Astrocyte of the cerebellum (primary cell): ENCODE results near the gene LY86.

Source experiments
- DNase-seq: peaks from one replicate; pipeline ENCODE4 v3.0.0-alpha.2; 2011; ENCODE audit warnings: low read depth
- H3K4me3 ChIP-seq: 2 replicates; pipeline ENCODE4 v1.5.1; 2011; ENCODE audit warnings: mild to moderate bottlenecking, low read depth, low read length, moderate library complexity
- in situ Hi-C: cut with HindIII; loops from 2 replicates; pipeline ENCODE4 v1.10.0; 2017; ENCODE audit warnings: low sequenced_read_pairs
- TF ChIP-seq, protein P1 (sequence below): IDR thresholded peaks from 2 replicates; pipeline ENCODE4 v1.5.1; 2012; ENCODE audit warnings: low read length, low read depth, moderate library complexity, mild to moderate bottlenecking; ENCODE audit errors: missing control alignments

Gene LY86

DNA sequence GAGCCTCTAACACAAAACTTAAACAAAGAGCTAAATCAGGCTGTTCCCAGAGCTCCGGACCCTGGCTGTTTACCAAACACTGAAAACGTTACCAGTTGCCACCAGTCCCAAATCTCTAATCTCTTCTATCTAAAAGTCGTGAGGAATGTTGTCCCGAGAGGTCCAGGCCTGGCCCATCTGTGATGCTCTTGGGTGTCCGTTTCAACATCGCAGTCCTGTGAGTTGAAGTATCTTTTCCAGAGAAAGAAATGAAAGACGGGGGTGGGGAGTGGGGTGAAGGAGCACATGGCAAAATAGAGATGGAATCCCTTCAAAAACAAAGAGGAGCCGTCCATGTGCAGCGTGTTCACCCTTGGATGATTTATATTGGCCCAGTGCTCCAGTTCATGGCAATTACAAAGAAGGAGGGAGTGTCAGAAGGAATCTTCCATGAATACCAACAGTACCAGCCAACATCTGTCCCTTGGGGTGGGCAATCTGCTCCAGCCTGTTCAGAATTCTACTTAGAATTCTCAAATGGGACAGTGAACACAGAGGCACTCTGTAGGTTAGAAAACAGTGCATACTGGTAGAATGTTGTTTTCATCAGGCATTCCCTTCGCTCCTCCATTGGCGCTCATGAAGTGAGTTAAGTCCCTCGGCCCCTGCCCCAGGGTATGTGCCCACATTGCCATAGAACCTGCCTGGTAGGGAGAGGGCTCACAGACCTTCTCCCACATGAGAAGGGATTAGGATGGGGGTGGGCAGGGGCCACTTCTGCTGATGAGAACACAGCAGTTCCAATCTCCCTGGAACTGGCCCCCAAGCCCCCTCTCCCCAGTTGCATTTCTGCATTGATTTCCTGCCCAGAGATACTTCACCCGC lies 112.1 kb downstream of the LY86 start:
- H3K4me3 ChIP-seq = no peak overlapping the region
- DNase-seq = no peak
- TF ChIP-seq, protein P1, sequence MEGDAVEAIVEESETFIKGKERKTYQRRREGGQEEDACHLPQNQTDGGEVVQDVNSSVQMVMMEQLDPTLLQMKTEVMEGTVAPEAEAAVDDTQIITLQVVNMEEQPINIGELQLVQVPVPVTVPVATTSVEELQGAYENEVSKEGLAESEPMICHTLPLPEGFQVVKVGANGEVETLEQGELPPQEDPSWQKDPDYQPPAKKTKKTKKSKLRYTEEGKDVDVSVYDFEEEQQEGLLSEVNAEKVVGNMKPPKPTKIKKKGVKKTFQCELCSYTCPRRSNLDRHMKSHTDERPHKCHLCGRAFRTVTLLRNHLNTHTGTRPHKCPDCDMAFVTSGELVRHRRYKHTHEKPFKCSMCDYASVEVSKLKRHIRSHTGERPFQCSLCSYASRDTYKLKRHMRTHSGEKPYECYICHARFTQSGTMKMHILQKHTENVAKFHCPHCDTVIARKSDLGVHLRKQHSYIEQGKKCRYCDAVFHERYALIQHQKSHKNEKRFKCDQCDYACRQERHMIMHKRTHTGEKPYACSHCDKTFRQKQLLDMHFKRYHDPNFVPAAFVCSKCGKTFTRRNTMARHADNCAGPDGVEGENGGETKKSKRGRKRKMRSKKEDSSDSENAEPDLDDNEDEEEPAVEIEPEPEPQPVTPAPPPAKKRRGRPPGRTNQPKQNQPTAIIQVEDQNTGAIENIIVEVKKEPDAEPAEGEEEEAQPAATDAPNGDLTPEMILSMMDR = no peak
- in situ Hi-C loops = no loop called here

- in situ Hi-C loops = no loop called here
- no peak for DNase-seq
- TF ChIP-seq, protein P1 = no peak
- H3K4me3 ChIP-seq = no peak overlapping the region
Observed at GRCh38 chr6:6701864-6702263, 113.3 kb downstream of the LY86 start.

DNA sequence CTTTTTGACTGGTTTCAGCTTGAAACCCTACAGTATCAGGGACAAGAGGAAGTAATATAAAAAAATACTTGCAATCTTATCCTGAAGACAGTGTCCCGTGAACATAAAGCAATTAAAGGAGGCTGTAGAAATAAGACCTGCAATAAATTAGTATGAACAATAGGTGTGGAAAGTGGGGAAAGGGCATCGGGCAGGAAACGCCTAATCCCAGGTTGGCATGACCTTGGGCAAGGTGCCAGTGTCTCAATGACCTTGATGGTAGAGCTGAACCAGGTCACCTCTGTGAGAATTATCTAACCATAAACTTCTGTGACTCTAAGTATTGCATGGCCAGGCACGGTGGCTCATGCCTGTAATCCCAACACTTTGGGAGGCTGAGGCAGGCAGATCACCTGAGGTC lies 115.2 kb downstream of the LY86 start:
- in situ Hi-C loops = no loop called here
- TF ChIP-seq, protein P1 = no peak
- H3K4me3 ChIP-seq = no peak overlapping the region
- DNase-seq = no peak
